ENCODE measurements around the gene ZNF3.

- TF ChIP-seq CTCF (IDR thresholded peaks at IDR 0.05) (no peak), POLR2A (IDR thresholded peaks at IDR 0.05) (no peak)
Observed at GRCh38 chr7:100038326-100038725, 43.2 kb downstream of the ZNF3 start.

All from body of pancreas (tissue), 4 donors.